Activated CD4-positive, alpha-beta T cell treated with anti-CD3 and anti-CD28 coated beads, Interleukin-2, amount 50 U/mL, for 48 hours (primary cell): ENCODE results near the gene IPO13.

ENCODE experiments used
- DNase-seq, 2 experiments: peaks; one replicate each; pipeline ENCODE4 v3.0.0-alpha.2; 2020

The IPO13 gene

GRCh38 chr1:43946236-43947060, at the start of gene IPO13:
Gene IPO13 (plus strand): TSS chr1:43946950. CDS start chr1:43947601, 651 bp downstream.
- peak; percentile 95 to 96 for DNase-seq

GRCh38 chr1:43898981-43899380, 47.8 kb upstream of the IPO13 start:
- no peak for DNase-seq

GRCh38 chr1:43900386-43900785, 46.4 kb upstream of the IPO13 start:
- DNase-seq: no peak

- no peak for DNase-seq
Measured at GRCh38 chr1:43901196-43901961, 45.4 kb upstream of the IPO13 start.

- DNase-seq: no peak
Measured at GRCh38 chr1:43902058-43902831, 44.5 kb upstream of the IPO13 start.

- DNase-seq: no peak
Measured at GRCh38 chr1:43904660-43905551, 41.8 kb upstream of the IPO13 start.

- DNase-seq: no peak
Measured at GRCh38 chr1:43908226-43908625, 38.5 kb upstream of the IPO13 start.

GRCh38 chr1:43908858-43909257, 37.9 kb upstream of the IPO13 start:
- DNase-seq: no peak

- no peak for DNase-seq
Measured at GRCh38 chr1:43910343-43910742, 36.4 kb upstream of the IPO13 start.

- no peak for DNase-seq
Measured at GRCh38 chr1:43912607-43913006, 34.1 kb upstream of the IPO13 start.

- no peak for DNase-seq
Measured at GRCh38 chr1:43913051-43913501, 33.7 kb upstream of the IPO13 start.

- no peak for DNase-seq
Measured at GRCh38 chr1:43913666-43914360, 32.9 kb upstream of the IPO13 start.

GRCh38 chr1:43914576-43915525, 31.9 kb upstream of the IPO13 start:
- no peak for DNase-seq

- no peak for DNase-seq
Measured at GRCh38 chr1:43919906-43920305, 26.8 kb upstream of the IPO13 start.

GRCh38 chr1:43921022-43921421, 25.7 kb upstream of the IPO13 start:
- DNase-seq: no peak

GRCh38 chr1:43924516-43924915, 22.2 kb upstream of the IPO13 start:
- DNase-seq: no peak

- DNase-seq: no peak
Measured at GRCh38 chr1:43925846-43926245, 20.9 kb upstream of the IPO13 start.

- DNase-seq: no peak
Measured at GRCh38 chr1:43930168-43930948, 16.4 kb upstream of the IPO13 start.

- DNase-seq: no peak
Measured at GRCh38 chr1:43930949-43931275, 15.8 kb upstream of the IPO13 start.
